Astrocyte (in vitro differentiated cells and primary cell): ENCODE measurements around the gene LRRC23.

Source experiments
- CTCF ChIP-seq: IDR thresholded peaks from 2 replicates; pipeline ENCODE4 v1.5.1; 2011; ENCODE audit warnings: low read depth, mild to moderate bottlenecking, inconsistent platforms, low read length, moderate library complexity; ENCODE audit not compliant: insufficient read depth
- EZH2 ChIP-seq: IDR thresholded peaks from 2 replicates; pipeline ENCODE4 v1.6.1; 2012; ENCODE audit warnings: mild to moderate bottlenecking, low read length, inconsistent platforms; ENCODE audit not compliant: insufficient read depth

GRCh38 chr12:6950811-6951540 lies 46.4 kb downstream of the LRRC23 start, which contains the start of gene PTPN6:
- no peak for TF ChIP-seq CTCF
- no peak for TF ChIP-seq EZH2
